MM.1S (cell line): ENCODE measurements around the gene GMIP.

Experiments used
- CTCF ChIP-seq: fragments of 300-600 bp; sonication (generic); IDR thresholded peaks from 2 replicates; pipeline ENCODE4 v1.5.1; 2016; ENCODE audit warnings: antibody characterized with exemption, low read length, mixed read lengths
- EZH2 ChIP-seq: fragments of 300-600 bp; sonication (generic); optimal IDR thresholded peaks from 2 replicates; pipeline ENCODE3; 2017; ENCODE audit warnings: low read depth, mild to moderate bottlenecking, antibody characterized with exemption, low read length, mixed read lengths
- EZH2phosphoT487 ChIP-seq: fragments of 300-600 bp; sonication (generic); IDR thresholded peaks from 2 replicates; pipeline ENCODE4 v1.6.1; 2018; ENCODE audit warnings: antibody characterized with exemption, low read length

GRCh38 chr19:19635313-19635702, 8.1 kb downstream of the GMIP start:
- TF ChIP-seq EZH2phosphoT487 (no peak), CTCF (no peak), EZH2 (no peak)
